Keratinocyte (primary cell): Measurements from ENCODE around the gene CAT. TPM values are rescaled to one million over a fixed set of nuclear protein-coding genes. Genes with fewer than 3 reads are reported as not detected.

Experiments used
- DNase-seq: peaks from one replicate; pipeline ENCODE4 v3.0.0-alpha.2; 2011; ENCODE audit warnings: low read depth, missing footprints, low spot score
- FAIRE-seq: peaks from 2 replicates; lab custom pipeline; 2011; peaks lifted over from hg19 to GRCh38; lab: Jason Lieb, UNC
- H2AFZ ChIP-seq: 2 replicates; pipeline ENCODE4 v1.6.0; 2012; ENCODE audit warnings: low read length, control low read depth, inconsistent platforms; ENCODE audit not compliant: control insufficient read depth
- H3K27ac ChIP-seq: 2 replicates; pipeline ENCODE4 v1.5.1; 2011; ENCODE audit warnings: low read length; ENCODE audit not compliant: control insufficient read depth, insufficient read depth
- H3K27me3 ChIP-seq: 3 replicates; pipeline ENCODE4 v1.6.0; 2011; ENCODE audit warnings: low read length; ENCODE audit not compliant: control insufficient read depth, insufficient read depth; ENCODE audit errors: extremely low read depth
- H3K36me3 ChIP-seq, 2 experiments: 2 replicates in 1 of 2; 3 replicates in 1 of 2; pipeline ENCODE4 v1.5.1; 2011; ENCODE audit warnings: low read length in 2 of 2, mild to moderate bottlenecking in 1 of 2; ENCODE audit not compliant: control insufficient read depth in 2 of 2, insufficient read depth in 2 of 2; ENCODE audit errors: extremely low read depth in 1 of 2
- H3K4me1 ChIP-seq: 3 replicates; pipeline ENCODE4 v1.5.1; 2011; ENCODE audit warnings: low read length; ENCODE audit not compliant: control insufficient read depth, insufficient read depth; ENCODE audit errors: extremely low read depth
- H3K4me2 ChIP-seq: 3 replicates; pipeline ENCODE4 v1.6.0; 2011; ENCODE audit warnings: low read depth, low read length; ENCODE audit not compliant: control insufficient read depth, insufficient read depth; ENCODE audit errors: extremely low read depth
- H3K4me3 ChIP-seq, 3 experiments: fragments of 200-600 bp in 1 of 3; sonication (generic) in 1 of 3; 2 replicates in 2 of 3; 3 replicates in 1 of 3; pipeline ENCODE4 v1.5.1; 2011 to 2016; ENCODE audit warnings: low read length in 3 of 3, mild to moderate bottlenecking in 3 of 3, control low read depth in 2 of 3, inconsistent platforms in 1 of 3, low read depth in 1 of 3, mixed read lengths in 1 of 3, mixed run types in 1 of 3, moderate library complexity in 1 of 3; ENCODE audit not compliant: control insufficient read depth in 2 of 3, insufficient read depth in 2 of 3; ENCODE audit errors: extremely low read depth in 1 of 3
- H3K79me2 ChIP-seq: 2 replicates; pipeline ENCODE4 v1.6.0; 2012; ENCODE audit warnings: low read length; ENCODE audit not compliant: control insufficient read depth, insufficient read depth
- H3K9ac ChIP-seq: 3 replicates; pipeline ENCODE4 v1.6.0; 2011; ENCODE audit warnings: low read length; ENCODE audit not compliant: control insufficient read depth, insufficient read depth; ENCODE audit errors: extremely low read depth
- H3K9me1 ChIP-seq: 3 replicates; pipeline ENCODE4 v1.6.0; 2011; ENCODE audit warnings: low read length; ENCODE audit not compliant: control insufficient read depth, insufficient read depth; ENCODE audit errors: extremely low read depth
- H3K9me3 ChIP-seq: 2 replicates; pipeline ENCODE4 v1.5.1; 2012; ENCODE audit warnings: low read depth, low read length; ENCODE audit not compliant: control insufficient read depth
- H4K20me1 ChIP-seq: 3 replicates; pipeline ENCODE4 v1.6.0; 2011; ENCODE audit warnings: low read length; ENCODE audit not compliant: control insufficient read depth, insufficient read depth; ENCODE audit errors: extremely low read depth
- EZH2 ChIP-seq: IDR thresholded peaks from one replicate; pipeline ENCODE4 v1.6.1; 2012; ENCODE audit warnings: inconsistent platforms, mild to moderate bottlenecking, low read length, moderate library complexity
- dilution Hi-C: fragments of 300-500 bp; cut with MboI; formaldehyde crosslinking; loops from one replicate; pipeline ENCODE4 v1.7.0; 2020; ENCODE audit warnings: low sequenced_read_pairs; ENCODE audit not compliant: extremely low pct_ligation_motif_present
- polyA plus RNA-seq, 5 experiments: library from polyadenylated mRNA; depleted of rRNA in 3 of 5; stranded (reverse) in 3 of 5; stranded (forward) in 1 of 5; unstranded in 1 of 5; fragments of >200 nt; gene quantifications; 1 replicate in 1 of 5; 2 replicates in 3 of 5; 3 replicates in 1 of 5; pipeline versions ENCODE4 v1.2.1 to v1.2.3, GENCODE V29; 2011 to 2012; ENCODE audit warnings: missing spikeins in 2 of 5, low read depth in 1 of 5, low replicate concordance in 1 of 5
- TF ChIP-seq, protein P1 (sequence below), 3 experiments: IDR thresholded peaks in 1 of 3; conservative IDR thresholded peaks in 1 of 3; optimal IDR thresholded peaks in 1 of 3; 2 replicates in 2 of 3; 3 replicates in 1 of 3; pipeline versions ENCODE3 to v1.5.1; 2011; ENCODE audit warnings: low read length in 3 of 3, mild to moderate bottlenecking in 3 of 3, moderate library complexity in 2 of 3, control low read depth in 1 of 3, inconsistent platforms in 1 of 3; ENCODE audit not compliant: insufficient read depth in 2 of 3; ENCODE audit errors: extremely low read depth in 1 of 3

CAT gene
- polyA plus RNA-seq, 1 donor (not counting 4 experiments of a cell fraction or from before 2014, with no cell fraction given): 94.8 TPM

DNA sequence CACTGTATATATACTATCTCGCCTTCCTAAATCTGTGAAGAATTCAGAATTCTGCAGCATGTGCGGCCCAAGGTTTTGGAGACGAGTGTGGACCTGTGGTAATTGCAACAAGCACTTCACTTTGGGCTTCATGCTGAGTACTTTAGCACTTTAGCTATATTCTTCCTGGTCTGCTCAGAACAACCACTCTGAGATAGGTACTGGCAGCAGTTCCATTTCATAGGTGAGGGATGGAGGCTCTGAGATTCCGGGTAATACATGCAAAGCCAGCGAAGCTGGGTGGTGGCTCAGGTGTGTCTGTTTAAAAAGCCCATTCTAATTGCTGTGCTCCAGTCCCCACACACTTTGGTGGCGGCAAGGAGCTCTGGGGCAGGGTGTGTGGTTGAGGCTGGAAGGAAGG lies 68.4 kb downstream of the CAT start:
- no peak overlapping the region for H3K27ac ChIP-seq
- no peak overlapping the region for H3K9ac ChIP-seq
- peaks cover 2% of the 10 kb centered on the region for H3K4me1 ChIP-seq
- H3K36me3 ChIP-seq: no peaks in the 10 kb centered on the region
- no peak overlapping the region for H3K4me2 ChIP-seq
- H2AFZ ChIP-seq: peak overlapping the region; percentile 16
- H3K9me1 ChIP-seq: no peaks in the 10 kb centered on the region
- TF ChIP-seq, protein P1, sequence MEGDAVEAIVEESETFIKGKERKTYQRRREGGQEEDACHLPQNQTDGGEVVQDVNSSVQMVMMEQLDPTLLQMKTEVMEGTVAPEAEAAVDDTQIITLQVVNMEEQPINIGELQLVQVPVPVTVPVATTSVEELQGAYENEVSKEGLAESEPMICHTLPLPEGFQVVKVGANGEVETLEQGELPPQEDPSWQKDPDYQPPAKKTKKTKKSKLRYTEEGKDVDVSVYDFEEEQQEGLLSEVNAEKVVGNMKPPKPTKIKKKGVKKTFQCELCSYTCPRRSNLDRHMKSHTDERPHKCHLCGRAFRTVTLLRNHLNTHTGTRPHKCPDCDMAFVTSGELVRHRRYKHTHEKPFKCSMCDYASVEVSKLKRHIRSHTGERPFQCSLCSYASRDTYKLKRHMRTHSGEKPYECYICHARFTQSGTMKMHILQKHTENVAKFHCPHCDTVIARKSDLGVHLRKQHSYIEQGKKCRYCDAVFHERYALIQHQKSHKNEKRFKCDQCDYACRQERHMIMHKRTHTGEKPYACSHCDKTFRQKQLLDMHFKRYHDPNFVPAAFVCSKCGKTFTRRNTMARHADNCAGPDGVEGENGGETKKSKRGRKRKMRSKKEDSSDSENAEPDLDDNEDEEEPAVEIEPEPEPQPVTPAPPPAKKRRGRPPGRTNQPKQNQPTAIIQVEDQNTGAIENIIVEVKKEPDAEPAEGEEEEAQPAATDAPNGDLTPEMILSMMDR (optimal IDR thresholded peaks at IDR 0.05 in 1 of 3, IDR thresholded peaks at IDR 0.05 in 1 of 3, conservative IDR thresholded peaks at IDR 0.05 in 1 of 3; ENCODE audit: extremely low read depth in 1 of 3, insufficient read depth in 2 of 3, low read length in 3 of 3): no peak
- TF ChIP-seq EZH2: no peak
- no peaks in the 10 kb centered on the region for H4K20me1 ChIP-seq
- dilution Hi-C loops: no loop called here
- no peaks in the 10 kb centered on the region for H3K27me3 ChIP-seq
- no peaks in the 10 kb centered on the region for H3K9me3 ChIP-seq
- no peak overlapping the region for H3K4me3 ChIP-seq
- DNase-seq: no peak
- no peak for FAIRE-seq
- no peaks in the 10 kb centered on the region for H3K79me2 ChIP-seq

DNA sequence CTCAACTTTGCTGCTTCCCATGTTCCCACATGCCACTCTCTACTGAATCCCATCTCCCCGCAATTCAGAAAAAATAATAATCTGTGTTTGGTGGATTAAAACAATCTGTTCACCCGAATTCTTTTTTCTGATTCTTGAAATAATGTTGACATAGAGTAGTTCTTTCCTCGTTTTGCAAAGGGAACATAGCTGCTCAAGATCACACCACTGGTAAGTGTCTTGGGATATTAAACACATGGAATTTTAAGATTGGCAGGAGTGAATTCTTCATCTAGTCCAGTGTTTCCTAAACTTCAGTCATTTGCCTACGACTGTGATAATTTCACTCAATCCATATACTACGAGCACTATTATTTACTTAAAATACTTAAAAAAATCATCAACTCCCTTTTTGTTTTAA lies 68.9 kb downstream of the CAT start:
- Histone ChIP-seq H3K36me3 (no peaks in the 10 kb centered on the region), H3K4me3 (no peak overlapping the region), H3K79me2 (no peaks in the 10 kb centered on the region), H2AFZ (peak overlapping the region; percentile 16), H3K9ac (no peak overlapping the region), H3K4me1 (peaks cover 2% of the 10 kb centered on the region), H3K9me1 (no peaks in the 10 kb centered on the region), H3K27me3 (no peaks in the 10 kb centered on the region), H3K9me3 (no peaks in the 10 kb centered on the region), H3K4me2 (no peak overlapping the region), H4K20me1 (no peaks in the 10 kb centered on the region), H3K27ac (no peak overlapping the region)
- DNase-seq (no peak), FAIRE-seq (no peak)
- no peak for TF ChIP-seq EZH2
- TF ChIP-seq, protein P1 (optimal IDR thresholded peaks at IDR 0.05 in 1 of 3, IDR thresholded peaks at IDR 0.05 in 1 of 3, conservative IDR thresholded peaks at IDR 0.05 in 1 of 3; ENCODE audit: extremely low read depth in 1 of 3, insufficient read depth in 2 of 3, low read length in 3 of 3): no peak
- dilution Hi-C loops: no loop called here
